ENCODE measurements around the gene RAB34.
"Not testable (repeated sequence)": the region's sequence is repeated elsewhere in the genome, so short reads cannot be mapped to it uniquely, and the experiment has no call there.

Gene RAB34

GRCh38 chr17:28740406-28741357, 23.0 kb upstream of the RAB34 start:
- H3K9me3 Mint-ChIP-seq = no peaks in the 10 kb centered on the region
- H3K4me3 Mint-ChIP-seq = peak overlapping the region; percentile 7
- peaks cover 46% of the 10 kb centered on the region for H3K4me1 Mint-ChIP-seq (ENCODE audit: low read depth)
- H3K27ac Mint-ChIP-seq = peak overlapping the region; percentile 36
- peaks cover 30% of the 10 kb centered on the region for H3K36me3 Mint-ChIP-seq (ENCODE audit: low read depth)
- no peaks in the 10 kb centered on the region for H3K27me3 Mint-ChIP-seq

- H3K36me3 Mint-ChIP-seq (ENCODE audit: low read depth) = peaks cover 18% of the 10 kb centered on the region
- H3K27ac Mint-ChIP-seq = peak overlapping the region; percentile 93
- no peaks in the 10 kb centered on the region for H3K27me3 Mint-ChIP-seq
- H3K4me1 Mint-ChIP-seq (ENCODE audit: low read depth) = peaks cover 47% of the 10 kb centered on the region
- peak overlapping the region; percentile 67 for H3K4me3 Mint-ChIP-seq
- H3K9me3 Mint-ChIP-seq = no peaks in the 10 kb centered on the region
Observed at GRCh38 chr17:28738680-28739384, 21.2 kb upstream of the RAB34 start.

GRCh38 chr17:28737770-28738679, 20.4 kb upstream of the RAB34 start:
- H3K4me1 Mint-ChIP-seq (ENCODE audit: low read depth) = peaks cover 48% of the 10 kb centered on the region
- H3K36me3 Mint-ChIP-seq (ENCODE audit: low read depth) = peaks cover 18% of the 10 kb centered on the region
- H3K27me3 Mint-ChIP-seq = no peaks in the 10 kb centered on the region
- H3K9me3 Mint-ChIP-seq = no peaks in the 10 kb centered on the region
- peak overlapping the region; percentile 67 for H3K4me3 Mint-ChIP-seq
- H3K27ac Mint-ChIP-seq = peak overlapping the region; percentile 86

- Mint-ChIP-seq H3K4me1 (ENCODE audit: low read depth) (peaks cover 47% of the 10 kb centered on the region), H3K27ac (no peak overlapping the region), H3K9me3 (no peaks in the 10 kb centered on the region), H3K36me3 (ENCODE audit: low read depth) (peaks cover 19% of the 10 kb centered on the region), H3K27me3 (no peaks in the 10 kb centered on the region), H3K4me3 (no peak overlapping the region)
Observed at GRCh38 chr17:28737316-28737715, 19.6 kb upstream of the RAB34 start.

DNA sequence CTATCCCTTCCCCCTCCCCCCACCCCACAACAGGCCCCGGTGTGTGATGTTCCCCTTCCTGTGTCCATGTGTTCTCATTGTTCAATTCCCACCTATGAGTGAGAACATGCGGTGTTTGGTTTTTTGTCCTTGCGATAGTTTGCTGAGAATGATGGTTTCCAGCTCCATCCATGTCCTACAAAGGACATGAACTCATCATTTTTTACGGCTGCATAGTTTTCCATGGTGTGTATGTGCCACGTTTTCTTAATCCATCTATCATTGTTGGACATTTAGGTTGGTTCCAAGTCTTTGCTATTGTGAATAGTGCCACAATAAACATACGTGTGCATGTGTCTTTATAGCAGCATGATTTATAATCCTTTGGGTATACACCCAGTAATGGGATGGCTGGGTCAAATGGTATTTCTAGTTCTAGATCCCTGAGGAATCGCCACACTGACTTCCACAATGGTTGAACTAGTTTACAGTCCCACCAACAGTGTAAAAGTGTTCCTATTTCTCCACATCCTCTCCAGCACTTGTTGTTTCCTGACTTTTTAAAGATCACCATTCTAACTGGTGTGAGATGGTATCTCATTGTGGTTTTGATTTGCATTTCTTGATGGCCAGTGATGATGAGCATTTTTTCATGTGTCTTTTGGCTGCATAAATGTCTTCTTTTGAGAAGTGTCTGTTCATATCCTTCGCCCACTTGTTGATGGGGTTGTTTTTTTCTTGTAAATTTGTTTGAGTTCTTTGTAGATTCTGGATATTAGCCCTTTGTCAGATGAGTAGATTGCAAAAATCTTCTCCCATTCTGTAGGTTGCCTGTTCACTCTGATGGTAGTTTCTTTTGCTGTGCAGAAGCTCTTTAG, 18.5 kb upstream of the RAB34 start:
- Mint-ChIP-seq H3K36me3 (ENCODE audit: low read depth) (peaks cover 22% of the 10 kb centered on the region), H3K4me1 (ENCODE audit: low read depth) (peaks cover 41% of the 10 kb centered on the region)
- H3K4me3 Mint-ChIP-seq, H3K27ac Mint-ChIP-seq, H3K9me3 Mint-ChIP-seq, H3K27me3 Mint-ChIP-seq: not testable (repeated sequence)

DNA sequence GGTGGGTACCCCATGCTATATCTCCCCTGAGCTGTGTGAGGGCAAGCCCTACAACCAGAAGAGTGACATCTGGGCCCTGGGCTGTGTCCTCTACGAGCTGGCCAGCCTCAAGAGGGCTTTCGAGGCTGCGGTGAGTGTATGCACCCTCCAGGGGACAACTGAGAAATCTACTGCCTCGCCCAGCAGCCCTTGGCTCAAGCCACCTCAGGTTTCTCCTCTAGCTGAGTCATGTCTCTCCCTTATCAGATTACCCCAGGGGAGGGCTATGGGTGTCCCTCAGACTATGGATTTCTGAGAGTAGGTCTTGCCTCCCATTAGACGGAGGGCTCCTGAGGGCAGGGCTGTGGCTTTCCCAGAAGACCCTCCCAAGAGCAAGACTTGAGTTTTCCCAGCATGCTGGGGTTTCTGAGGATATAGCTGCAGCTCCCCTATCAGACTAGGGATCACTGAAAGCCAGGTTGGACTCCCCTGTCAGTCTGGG, 17.6 kb upstream of the RAB34 start:
- H3K27me3 Mint-ChIP-seq = no peaks in the 10 kb centered on the region
- H3K27ac Mint-ChIP-seq = no peak overlapping the region
- no peak overlapping the region for H3K4me3 Mint-ChIP-seq
- H3K36me3 Mint-ChIP-seq (ENCODE audit: low read depth) = peaks cover 19% of the 10 kb centered on the region
- no peaks in the 10 kb centered on the region for H3K9me3 Mint-ChIP-seq
- peaks cover 32% of the 10 kb centered on the region for H3K4me1 Mint-ChIP-seq (ENCODE audit: low read depth)

DNA sequence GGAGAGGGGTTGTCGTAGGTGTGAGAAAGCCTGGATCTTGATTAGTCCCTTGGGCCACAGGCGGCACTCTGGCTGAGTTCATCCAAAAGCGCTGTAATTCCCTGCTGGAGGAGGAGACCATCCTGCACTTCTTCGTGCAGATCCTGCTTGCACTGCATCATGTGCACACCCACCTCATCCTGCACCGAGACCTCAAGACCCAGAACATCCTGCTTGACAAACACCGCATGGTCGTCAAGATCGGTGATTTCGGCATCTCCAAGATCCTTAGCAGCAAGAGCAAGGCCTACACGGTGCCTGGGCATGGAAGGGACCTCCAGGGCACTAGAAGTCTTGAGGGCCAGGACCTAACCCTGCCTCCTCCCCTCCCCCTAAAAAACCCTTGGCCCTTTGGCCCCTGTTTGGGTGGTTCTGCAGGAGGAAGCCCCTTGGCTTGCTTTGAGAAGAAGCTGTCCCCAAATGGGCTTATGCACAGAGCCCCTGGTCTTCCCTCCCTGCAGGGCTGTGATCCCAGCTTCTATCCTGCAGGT, 17.1 kb upstream of the RAB34 start:
- H3K9me3 Mint-ChIP-seq = no peaks in the 10 kb centered on the region
- peaks cover 34% of the 10 kb centered on the region for H3K4me1 Mint-ChIP-seq (ENCODE audit: low read depth)
- H3K36me3 Mint-ChIP-seq (ENCODE audit: low read depth) = peaks cover 16% of the 10 kb centered on the region
- no peaks in the 10 kb centered on the region for H3K27me3 Mint-ChIP-seq
- no peak overlapping the region for H3K4me3 Mint-ChIP-seq
- no peak overlapping the region for H3K27ac Mint-ChIP-seq

- Mint-ChIP-seq H3K27me3 (no peaks in the 10 kb centered on the region), H3K27ac (no peak overlapping the region), H3K9me3 (no peaks in the 10 kb centered on the region), H3K4me1 (ENCODE audit: low read depth) (peaks cover 29% of the 10 kb centered on the region), H3K36me3 (ENCODE audit: low read depth) (peaks cover 7% of the 10 kb centered on the region), H3K4me3 (no peak overlapping the region)
Observed at GRCh38 chr17:28733346-28733745, 15.7 kb upstream of the RAB34 start.

GRCh38 chr17:28729950-28730330, 12.3 kb upstream of the RAB34 start:
- Mint-ChIP-seq H3K36me3 (ENCODE audit: low read depth) (peaks cover 11% of the 10 kb centered on the region), H3K27ac (peak overlapping the region; percentile 36), H3K9me3 (no peaks in the 10 kb centered on the region), H3K27me3 (no peaks in the 10 kb centered on the region), H3K4me1 (ENCODE audit: low read depth) (peaks cover 40% of the 10 kb centered on the region), H3K4me3 (peak overlapping the region; percentile 0)

- peak within 1 kb of the TSS; percentile 98 for H3K27ac Mint-ChIP-seq
- H3K36me3 Mint-ChIP-seq (ENCODE audit: low read depth) = peaks cover 24% of the 10 kb centered on the region
- peak within 1 kb of the TSS; percentile 89 for H3K4me3 Mint-ChIP-seq
- peaks cover 50% of the 10 kb centered on the region for H3K4me1 Mint-ChIP-seq (ENCODE audit: low read depth)
- no peaks in the 10 kb centered on the region for H3K9me3 Mint-ChIP-seq
- no peaks in the 10 kb centered on the region for H3K27me3 Mint-ChIP-seq
Observed at GRCh38 chr17:28728364-28729200, 10.9 kb upstream of the RAB34 start, which contains the start of gene NEK8. TSS of gene NEK8 (plus strand) at chr17:28728788. CDS start at chr17:28728814, 26 bp downstream.

DNA sequence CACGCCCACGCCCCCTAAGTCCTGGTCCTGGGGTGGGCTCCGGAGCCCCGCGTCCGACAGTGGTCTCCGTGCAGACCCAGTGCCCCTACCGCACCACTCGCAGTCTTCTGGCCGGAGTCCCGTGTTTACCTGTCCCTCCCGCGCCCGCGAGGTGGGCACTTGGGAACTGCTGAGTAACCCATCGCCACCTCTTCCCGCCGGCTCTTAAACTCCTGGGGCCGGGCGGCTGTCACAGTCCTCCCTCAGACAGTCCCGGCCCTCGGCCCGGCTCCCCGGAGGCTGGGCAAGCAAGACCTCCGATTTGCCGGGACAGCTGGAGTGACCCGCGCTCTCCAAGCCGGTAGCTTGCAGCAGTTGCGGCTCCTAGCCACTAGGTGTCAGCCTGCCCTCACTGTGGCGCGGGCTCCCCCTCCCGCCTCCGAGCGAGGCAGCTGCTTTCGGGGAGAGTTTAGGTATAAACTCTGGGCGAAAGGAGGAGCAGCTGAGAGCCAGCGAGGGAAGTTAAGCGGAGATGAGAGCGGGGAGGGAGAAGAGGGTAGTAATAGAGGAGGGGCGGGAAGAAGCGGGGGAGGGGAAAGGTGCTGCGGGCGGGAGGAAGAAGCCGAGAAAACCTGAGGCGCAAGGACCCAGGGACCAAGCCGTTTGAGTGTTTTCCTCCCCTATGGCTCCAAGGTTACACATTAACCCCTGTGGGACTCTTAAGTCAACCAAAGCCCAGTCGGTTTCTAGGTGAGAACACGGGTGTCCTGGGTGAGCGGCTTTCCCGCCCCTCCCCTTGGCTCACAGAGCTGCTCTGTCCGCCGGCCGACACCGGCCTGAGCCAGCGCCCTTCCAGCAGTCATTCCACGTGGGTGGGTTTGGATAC, 9.2 kb upstream of the RAB34 start:
- no peaks in the 10 kb centered on the region for H3K9me3 Mint-ChIP-seq
- H3K4me3 Mint-ChIP-seq = peak overlapping the region; percentile 89
- H3K4me1 Mint-ChIP-seq (ENCODE audit: low read depth) = peaks cover 61% of the 10 kb centered on the region
- peak overlapping the region; percentile 98 for H3K27ac Mint-ChIP-seq
- peaks cover 37% of the 10 kb centered on the region for H3K36me3 Mint-ChIP-seq (ENCODE audit: low read depth)
- no peaks in the 10 kb centered on the region for H3K27me3 Mint-ChIP-seq

- H3K9me3 Mint-ChIP-seq = no peaks in the 10 kb centered on the region
- peak within 1 kb of the TSS; percentile 98 for H3K27ac Mint-ChIP-seq
- H3K4me3 Mint-ChIP-seq = peak within 1 kb of the TSS; percentile 99
- H3K27me3 Mint-ChIP-seq = no peaks in the 10 kb centered on the region
- H3K4me1 Mint-ChIP-seq (ENCODE audit: low read depth) = peaks cover 67% of the 10 kb centered on the region
- H3K36me3 Mint-ChIP-seq (ENCODE audit: low read depth) = peaks cover 44% of the 10 kb centered on the region
Observed at GRCh38 chr17:28726226-28726626, 8.6 kb upstream of the RAB34 start, which contains the start of gene TLCD1. TSS of gene TLCD1 (minus strand) at chr17:28726233. CDS start at chr17:28726097, 136 bp downstream.

Measured in stimulated activated naive CD8-positive, alpha-beta T cell treated with anti-CD3 and anti-CD28 coated beads, Interleukin-15, Interleukin-2, amounts not matched to agents 100 ng/mL and 50 ng/mL, for 24 hours (primary cell).